Measurements from ENCODE around the gene KANSL1L. TPM values are rescaled to one million over a fixed set of nuclear protein-coding genes. Genes with fewer than 3 reads are reported as not detected.

The KANSL1L gene
- total and polyA plus RNA-seq, 2 experiments from 2014 or later: 12.4 to 23.6 TPM

DNA sequence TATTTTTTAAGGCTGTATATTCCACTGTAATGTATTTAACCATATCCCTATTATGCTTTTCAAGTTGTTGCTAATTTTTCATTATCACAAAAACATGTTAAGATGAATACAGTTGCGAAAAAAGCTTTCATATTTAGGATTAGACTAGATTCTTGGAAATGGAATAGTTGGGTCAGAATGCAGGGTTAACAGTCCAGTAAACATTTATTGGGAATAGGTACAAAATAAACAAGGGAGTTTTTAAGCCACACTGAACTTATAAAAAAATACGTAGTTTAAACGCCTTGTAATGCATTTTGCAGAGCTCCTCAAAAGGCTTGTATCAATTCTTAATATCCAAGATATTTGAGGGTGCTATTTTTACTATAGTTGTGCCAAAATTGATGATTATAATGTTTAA is 133.1 kb downstream of the KANSL1L start:
- TF ChIP-seq, protein P1, sequence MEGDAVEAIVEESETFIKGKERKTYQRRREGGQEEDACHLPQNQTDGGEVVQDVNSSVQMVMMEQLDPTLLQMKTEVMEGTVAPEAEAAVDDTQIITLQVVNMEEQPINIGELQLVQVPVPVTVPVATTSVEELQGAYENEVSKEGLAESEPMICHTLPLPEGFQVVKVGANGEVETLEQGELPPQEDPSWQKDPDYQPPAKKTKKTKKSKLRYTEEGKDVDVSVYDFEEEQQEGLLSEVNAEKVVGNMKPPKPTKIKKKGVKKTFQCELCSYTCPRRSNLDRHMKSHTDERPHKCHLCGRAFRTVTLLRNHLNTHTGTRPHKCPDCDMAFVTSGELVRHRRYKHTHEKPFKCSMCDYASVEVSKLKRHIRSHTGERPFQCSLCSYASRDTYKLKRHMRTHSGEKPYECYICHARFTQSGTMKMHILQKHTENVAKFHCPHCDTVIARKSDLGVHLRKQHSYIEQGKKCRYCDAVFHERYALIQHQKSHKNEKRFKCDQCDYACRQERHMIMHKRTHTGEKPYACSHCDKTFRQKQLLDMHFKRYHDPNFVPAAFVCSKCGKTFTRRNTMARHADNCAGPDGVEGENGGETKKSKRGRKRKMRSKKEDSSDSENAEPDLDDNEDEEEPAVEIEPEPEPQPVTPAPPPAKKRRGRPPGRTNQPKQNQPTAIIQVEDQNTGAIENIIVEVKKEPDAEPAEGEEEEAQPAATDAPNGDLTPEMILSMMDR (IDR thresholded peaks at IDR 0.05; ENCODE audit: low read depth, low read length): no peak

DNA sequence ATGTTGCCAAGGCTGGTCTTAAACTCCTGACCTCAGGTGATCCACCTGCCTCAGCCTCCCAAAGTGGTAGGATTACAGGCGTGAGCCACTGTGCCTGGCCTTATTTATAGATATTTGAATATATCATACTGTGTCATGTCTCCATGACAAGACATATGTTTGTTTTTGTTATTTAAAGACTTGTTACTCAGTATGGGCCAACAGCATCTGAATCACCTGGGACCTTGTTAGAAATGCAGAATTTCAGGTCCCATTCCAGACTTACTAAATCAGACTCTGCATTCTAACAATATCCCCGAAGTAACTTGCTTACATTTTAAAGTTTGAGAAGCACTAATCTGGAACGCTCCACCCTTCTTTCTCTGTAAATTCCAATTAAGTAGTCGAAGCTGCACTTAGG is 135.5 kb downstream of the KANSL1L start:
- no peaks in the 10 kb centered on the region for H3K9me3 ChIP-seq (ENCODE audit: low read depth)
- no peaks in the 10 kb centered on the region for H3K36me3 ChIP-seq
- no peak overlapping the region for H3K4me3 ChIP-seq
- H3K27ac ChIP-seq: no peak overlapping the region
- no peak for DNase-seq (ENCODE audit: low read depth in 1 of 2, low spot score in 1 of 2)
- peaks cover 3% of the 10 kb centered on the region for H3K4me1 ChIP-seq (ENCODE audit: low read depth)
- TF ChIP-seq, protein P1 (IDR thresholded peaks at IDR 0.05; ENCODE audit: low read depth, low read length): no peak
- no peaks in the 10 kb centered on the region for H3K27me3 ChIP-seq

More for the DNA sequence above, 133.1 kb downstream of the KANSL1L start:
- peaks cover 5% of the 10 kb centered on the region for H3K36me3 ChIP-seq
- DNase-seq (ENCODE audit: low read depth in 1 of 2, low spot score in 1 of 2): no peak
- no peak overlapping the region for H3K4me3 ChIP-seq
- H3K4me1 ChIP-seq (ENCODE audit: low read depth): no peaks in the 10 kb centered on the region
- H3K9me3 ChIP-seq (ENCODE audit: low read depth): no peaks in the 10 kb centered on the region
- no peak overlapping the region for H3K27ac ChIP-seq
- no peaks in the 10 kb centered on the region for H3K27me3 ChIP-seq

DNA sequence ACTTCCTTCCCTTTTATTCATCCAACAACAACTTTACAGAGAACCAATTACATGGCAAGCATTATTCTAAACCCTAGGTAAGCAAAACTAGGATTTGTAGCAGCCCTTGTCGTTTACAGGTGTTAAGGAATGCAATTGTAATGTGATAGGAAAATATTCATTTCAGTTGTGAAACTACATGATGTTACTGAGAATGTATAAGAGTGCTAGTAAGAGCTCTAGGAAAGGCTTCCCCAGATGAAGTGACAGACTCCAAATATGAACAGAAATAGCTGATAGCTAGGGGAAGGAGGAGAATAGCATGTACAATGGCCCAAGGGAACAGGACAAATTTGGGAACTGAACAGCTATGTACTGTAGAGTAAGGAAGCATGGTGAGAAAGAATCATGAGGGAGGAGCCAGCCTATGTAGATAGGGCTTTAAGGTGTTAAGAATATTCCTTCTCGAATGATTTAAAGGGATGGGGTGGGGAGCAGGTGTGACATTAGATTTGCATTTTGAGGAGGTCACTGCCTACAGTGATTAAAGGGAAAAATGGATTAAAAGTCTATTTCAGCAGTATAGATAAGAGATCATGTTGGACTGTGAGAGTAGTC is 137.0 kb downstream of the KANSL1L start:
- Histone ChIP-seq H3K4me3 (no peak overlapping the region), H3K27me3 (no peaks in the 10 kb centered on the region), H3K27ac (no peak overlapping the region), H3K36me3 (no peaks in the 10 kb centered on the region), H3K9me3 (ENCODE audit: low read depth) (no peaks in the 10 kb centered on the region), H3K4me1 (ENCODE audit: low read depth) (peaks cover 11% of the 10 kb centered on the region)
- DNase-seq (ENCODE audit: low read depth in 1 of 2, low spot score in 1 of 2): no peak
- TF ChIP-seq, protein P1 (IDR thresholded peaks at IDR 0.05; ENCODE audit: low read depth, low read length): no peak

DNA sequence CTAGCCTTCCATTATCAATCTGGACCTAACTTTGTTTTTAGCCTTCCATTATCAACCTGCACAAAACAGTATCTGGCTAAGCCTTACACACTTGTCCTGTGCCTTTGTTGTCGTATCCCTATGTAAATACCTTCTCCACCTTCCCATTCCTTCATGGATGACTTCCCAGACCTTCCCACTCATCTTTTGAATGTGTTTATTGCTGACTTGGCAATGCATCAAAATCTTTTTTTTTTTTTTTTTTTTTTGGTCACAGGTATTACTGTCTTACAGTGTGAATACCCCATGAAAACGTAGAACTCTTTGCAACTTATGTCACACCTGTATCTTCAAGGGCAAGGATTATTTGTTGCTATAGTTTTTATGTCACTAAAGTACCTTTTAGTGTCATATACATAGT is 143.0 kb downstream of the KANSL1L start:
- no peak overlapping the region for H3K27ac ChIP-seq
- H3K9me3 ChIP-seq (ENCODE audit: low read depth): no peaks in the 10 kb centered on the region
- H3K27me3 ChIP-seq: no peaks in the 10 kb centered on the region
- peaks cover 27% of the 10 kb centered on the region for H3K36me3 ChIP-seq
- TF ChIP-seq, protein P1 (IDR thresholded peaks at IDR 0.05; ENCODE audit: low read depth, low read length): no peak
- DNase-seq (ENCODE audit: low read depth in 1 of 2, low spot score in 1 of 2): no peak
- H3K4me1 ChIP-seq (ENCODE audit: low read depth): peaks cover 11% of the 10 kb centered on the region
- H3K4me3 ChIP-seq: no peak overlapping the region

DNA sequence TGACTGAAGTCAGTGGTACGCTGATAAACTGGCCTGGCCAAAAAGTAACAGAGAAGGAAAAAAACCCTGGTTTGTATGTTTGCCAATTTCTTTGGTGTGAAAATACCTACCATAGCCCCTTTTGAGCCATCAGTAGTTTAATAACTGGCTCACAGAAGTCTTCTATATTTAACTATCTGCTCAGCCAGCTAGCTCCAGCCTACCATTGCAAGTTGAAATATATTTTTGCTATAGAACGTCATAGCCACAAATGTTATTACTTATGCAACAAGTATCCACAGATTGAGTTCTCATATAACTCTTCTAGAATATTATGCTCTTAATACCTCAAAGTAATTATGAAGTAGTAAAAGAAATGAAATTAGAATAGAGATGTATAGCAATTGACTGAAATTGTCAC is 143.6 kb downstream of the KANSL1L start:
- H3K27ac ChIP-seq: peak overlapping the region; percentile 29
- H3K4me1 ChIP-seq (ENCODE audit: low read depth): peaks cover 11% of the 10 kb centered on the region
- H3K27me3 ChIP-seq: no peaks in the 10 kb centered on the region
- DNase-seq (ENCODE audit: low read depth in 1 of 2, low spot score in 1 of 2): no peak
- H3K4me3 ChIP-seq: no peak overlapping the region
- H3K9me3 ChIP-seq (ENCODE audit: low read depth): no peaks in the 10 kb centered on the region
- TF ChIP-seq, protein P1 (IDR thresholded peaks at IDR 0.05; ENCODE audit: low read depth, low read length): no peak
- H3K36me3 ChIP-seq: peaks cover 32% of the 10 kb centered on the region

All from cardiac muscle cell (in vitro differentiated cells and primary cell).